Measurements from ENCODE around the gene RAB33A.
"Not testable (repeated sequence)": the region's sequence is repeated elsewhere in the genome, so short reads cannot be mapped to it uniquely, and the experiment has no call there.

DNA sequence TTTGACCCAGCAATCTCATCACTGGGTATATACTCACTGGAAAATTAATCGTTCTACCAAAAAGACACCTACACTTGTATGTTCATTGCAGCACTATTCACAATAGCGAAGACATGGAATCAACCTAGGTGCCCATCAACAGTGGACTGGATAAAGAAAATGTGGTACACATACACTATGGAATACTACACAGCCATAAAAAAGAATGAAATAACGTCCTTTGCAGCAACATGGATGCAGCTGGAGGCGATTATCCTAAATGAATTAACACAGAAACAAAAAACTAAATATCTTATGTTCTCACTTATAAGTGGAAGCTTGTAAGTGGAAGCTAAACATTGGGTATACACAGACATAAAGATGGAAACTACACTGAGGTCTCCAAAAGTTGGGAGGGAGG lies 59.4 kb downstream of the RAB33A start:
- TF ChIP-seq, protein P1, sequence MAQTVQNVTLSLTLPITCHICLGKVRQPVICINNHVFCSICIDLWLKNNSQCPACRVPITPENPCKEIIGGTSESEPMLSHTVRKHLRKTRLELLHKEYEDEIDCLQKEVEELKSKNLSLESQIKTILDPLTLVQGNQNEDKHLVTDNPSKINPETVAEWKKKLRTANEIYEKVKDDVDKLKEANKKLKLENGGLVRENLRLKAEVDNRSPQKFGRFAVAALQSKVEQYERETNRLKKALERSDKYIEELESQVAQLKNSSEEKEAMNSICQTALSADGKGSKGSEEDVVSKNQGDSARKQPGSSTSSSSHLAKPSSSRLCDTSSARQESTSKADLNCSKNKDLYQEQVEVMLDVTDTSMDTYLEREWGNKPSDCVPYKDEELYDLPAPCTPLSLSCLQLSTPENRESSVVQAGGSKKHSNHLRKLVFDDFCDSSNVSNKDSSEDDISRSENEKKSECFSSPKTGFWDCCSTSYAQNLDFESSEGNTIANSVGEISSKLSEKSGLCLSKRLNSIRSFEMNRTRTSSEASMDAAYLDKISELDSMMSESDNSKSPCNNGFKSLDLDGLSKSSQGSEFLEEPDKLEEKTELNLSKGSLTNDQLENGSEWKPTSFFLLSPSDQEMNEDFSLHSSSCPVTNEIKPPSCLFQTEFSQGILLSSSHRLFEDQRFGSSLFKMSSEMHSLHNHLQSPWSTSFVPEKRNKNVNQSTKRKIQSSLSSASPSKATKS (CRISPR knock-in tag; IDR thresholded peaks at IDR 0.05): not testable (repeated sequence)
- TF ChIP-seq, protein P2, sequence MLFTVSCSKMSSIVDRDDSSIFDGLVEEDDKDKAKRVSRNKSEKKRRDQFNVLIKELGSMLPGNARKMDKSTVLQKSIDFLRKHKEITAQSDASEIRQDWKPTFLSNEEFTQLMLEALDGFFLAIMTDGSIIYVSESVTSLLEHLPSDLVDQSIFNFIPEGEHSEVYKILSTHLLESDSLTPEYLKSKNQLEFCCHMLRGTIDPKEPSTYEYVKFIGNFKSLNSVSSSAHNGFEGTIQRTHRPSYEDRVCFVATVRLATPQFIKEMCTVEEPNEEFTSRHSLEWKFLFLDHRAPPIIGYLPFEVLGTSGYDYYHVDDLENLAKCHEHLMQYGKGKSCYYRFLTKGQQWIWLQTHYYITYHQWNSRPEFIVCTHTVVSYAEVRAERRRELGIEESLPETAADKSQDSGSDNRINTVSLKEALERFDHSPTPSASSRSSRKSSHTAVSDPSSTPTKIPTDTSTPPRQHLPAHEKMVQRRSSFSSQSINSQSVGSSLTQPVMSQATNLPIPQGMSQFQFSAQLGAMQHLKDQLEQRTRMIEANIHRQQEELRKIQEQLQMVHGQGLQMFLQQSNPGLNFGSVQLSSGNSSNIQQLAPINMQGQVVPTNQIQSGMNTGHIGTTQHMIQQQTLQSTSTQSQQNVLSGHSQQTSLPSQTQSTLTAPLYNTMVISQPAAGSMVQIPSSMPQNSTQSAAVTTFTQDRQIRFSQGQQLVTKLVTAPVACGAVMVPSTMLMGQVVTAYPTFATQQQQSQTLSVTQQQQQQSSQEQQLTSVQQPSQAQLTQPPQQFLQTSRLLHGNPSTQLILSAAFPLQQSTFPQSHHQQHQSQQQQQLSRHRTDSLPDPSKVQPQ (CRISPR knock-in tag; IDR thresholded peaks at IDR 0.05; ENCODE audit: borderline replicate concordance): not testable (repeated sequence)
- not testable (repeated sequence) for TF ChIP-seq RFX5 (IDR thresholded peaks at IDR 0.05; ENCODE audit: low read depth, low read length)

All from K562 (cell line).